ENCODE results near the gene PUSL1. TPM values are rescaled to one million over a fixed set of nuclear protein-coding genes. Genes with fewer than 3 reads are reported as not detected.

The PUSL1 gene
- total and polyA plus RNA-seq, 2 experiments from 2014 or later = 41.5 to 55.8 TPM

GRCh38 chr1:1360506-1361169, 52.2 kb downstream of the PUSL1 start:
- Mint-ChIP-seq H3K4me3 (no peak overlapping the region; the same call in 2 of the 3 replicates), H3K27ac (peak overlapping the region; percentile 2; the same call in 1 of the 2 replicates), H3K9me3 (no peaks in the 10 kb centered on the region; the same call in 2 of the 3 replicates), H3K36me3 (ENCODE audit: low read depth) (no peaks in the 10 kb centered on the region), H3K27me3 (ENCODE audit: insufficient read depth, low read depth, poor library complexity) (peaks cover 18% of the 10 kb centered on the region), H3K4me1 (peaks cover 31% of the 10 kb centered on the region)
- DNase-seq (ENCODE audit: low spot score) (no peak), ATAC-seq (no peak)
- TF ChIP-seq CTCF (conservative IDR thresholded peaks at IDR 0.05; ENCODE audit: low read depth in 2 of 2) = no peak
- TF ChIP-seq STAT1 (IDR thresholded peaks at IDR 0.05; ENCODE audit: unreplicated experiment) = no peak
- no peak for TF ChIP-seq POLR2AphosphoS5 (IDR thresholded peaks at IDR 0.05; ENCODE audit: low read depth)
- TF ChIP-seq ETS1 (IDR thresholded peaks at IDR 0.05) = no peak
- TF ChIP-seq ZNF114 (CRISPR knock-in tag; IDR thresholded peaks at IDR 0.05) = no peak
- TF ChIP-seq ZNF331 (CRISPR knock-in tag; IDR thresholded peaks at IDR 0.05; ENCODE audit: low read depth) = no peak
- TF ChIP-seq CREB1 (CRISPR knock-in tag; IDR thresholded peaks at IDR 0.05; ENCODE audit: low read depth) = no peak
- TF ChIP-seq JUNB (IDR thresholded peaks at IDR 0.05; ENCODE audit: unreplicated experiment) = no peak
- no peak for TF ChIP-seq REST (IDR thresholded peaks at IDR 0.05; ENCODE audit: unreplicated experiment)
- no peak for TF ChIP-seq EZH2 (IDR thresholded peaks at IDR 0.05; ENCODE audit: low read depth, unreplicated experiment)
- TF ChIP-seq NANOG (IDR thresholded peaks at IDR 0.05; ENCODE audit: borderline replicate concordance) = no peak
- TF ChIP-seq EZH2phosphoT487 (IDR thresholded peaks at IDR 0.05; ENCODE audit: unreplicated experiment) = no peak
- TF ChIP-seq ZNF462 (CRISPR knock-in tag; IDR thresholded peaks at IDR 0.05) = no peak
- peaks cover 19% of the 10 kb centered on the region; the same call in 1 of the 2 replicates for H3F3A ChIP-seq (replicated peaks; ENCODE audit: low read depth)
- H3K4me3 ChIP-seq = no peak overlapping the region
- no peak overlapping the region for H2AFZ ChIP-seq
- H3K4me2 ChIP-seq = no peak overlapping the region
- peaks cover 22% of the 10 kb centered on the region for H3K4me1 ChIP-seq (ENCODE audit: insufficient read depth)
- H3K27ac ChIP-seq (ENCODE audit: low read depth) = no peak overlapping the region
- no peaks in the 10 kb centered on the region for H4K20me1 ChIP-seq (replicated peaks; ENCODE audit: insufficient read depth)
- H3K9me2 ChIP-seq (ENCODE audit: insufficient read depth) = no peaks in the 10 kb centered on the region
- no peaks in the 10 kb centered on the region for H3K36me3 ChIP-seq (ENCODE audit: insufficient read depth)
- no peaks in the 10 kb centered on the region for H3K27me3 ChIP-seq (ENCODE audit: insufficient read depth)
- H3K79me2 ChIP-seq (replicated peaks; ENCODE audit: insufficient read depth) = no peaks in the 10 kb centered on the region

Data from GM23338 (cell line).